ENCODE data around the gene ZBTB20.
A peak's percentile ranks its signal among the peaks of the same experiment; 100 is the strongest.

ZBTB20 gene

GRCh38 chr3:114307222-114307830 lies 839.8 kb downstream of the ZBTB20 start:
- no peak for ATAC-seq (ENCODE audit: insufficient read depth, low read depth)
- H3K36me3 ChIP-seq (ENCODE audit: insufficient read depth, low read length), result no peaks in the 10 kb centered on the region
- H3K9me3 ChIP-seq (ENCODE audit: insufficient read depth, low read length, severe bottlenecking), result no peaks in the 10 kb centered on the region
- no peak overlapping the region for H2AFZ ChIP-seq (ENCODE audit: low read depth, low read length)
- H3K4me2 ChIP-seq (ENCODE audit: insufficient read depth, low read length), result no peak overlapping the region
- no peak overlapping the region for H3K4me3 ChIP-seq (ENCODE audit: low read depth in 1 of 2, low read length in 2 of 2)
- no peaks in the 10 kb centered on the region for H4K20me1 ChIP-seq (ENCODE audit: insufficient read depth, low read length)
- no peak for DNase-seq
- TF ChIP-seq CTCF (IDR thresholded peaks at IDR 0.05; ENCODE audit: borderline replicate concordance, extremely low read depth, low read length, poor library complexity, severe bottlenecking) (no peak), EZH2 (IDR thresholded peaks at IDR 0.05; ENCODE audit: borderline replicate concordance, low read depth, low read length, severe bottlenecking) (no peak)
- no peaks in the 10 kb centered on the region for H3K79me2 ChIP-seq (ENCODE audit: insufficient read depth, low read length)
- no peaks in the 10 kb centered on the region for H3K4me1 ChIP-seq (ENCODE audit: insufficient read depth, low read length)
- H3K27me3 ChIP-seq (ENCODE audit: insufficient read depth, low read length, poor library complexity), result no peaks in the 10 kb centered on the region
- H3K9ac ChIP-seq (ENCODE audit: low read depth, low read length), result no peak overlapping the region
- H3K27ac ChIP-seq (ENCODE audit: low read length), result no peak overlapping the region

GRCh38 chr3:114299941-114300624 lies 847.0 kb downstream of the ZBTB20 start:
- Histone ChIP-seq H3K27me3 (ENCODE audit: insufficient read depth, low read length, poor library complexity) (peaks cover 10% of the 10 kb centered on the region), H3K79me2 (ENCODE audit: insufficient read depth, low read length) (no peaks in the 10 kb centered on the region), H4K20me1 (ENCODE audit: insufficient read depth, low read length) (no peaks in the 10 kb centered on the region), H3K4me3 (ENCODE audit: low read depth in 1 of 2, low read length in 2 of 2) (no peak overlapping the region), H3K4me1 (ENCODE audit: insufficient read depth, low read length) (no peaks in the 10 kb centered on the region), H3K27ac (ENCODE audit: low read length) (no peak overlapping the region), H3K9me3 (ENCODE audit: insufficient read depth, low read length, severe bottlenecking) (no peaks in the 10 kb centered on the region), H3K9ac (ENCODE audit: low read depth, low read length) (no peak overlapping the region), H3K36me3 (ENCODE audit: insufficient read depth, low read length) (no peaks in the 10 kb centered on the region), H2AFZ (ENCODE audit: low read depth, low read length) (no peak overlapping the region), H3K4me2 (ENCODE audit: insufficient read depth, low read length) (no peak overlapping the region)
- ATAC-seq (ENCODE audit: insufficient read depth, low read depth) (no peak), DNase-seq (no peak)
- TF ChIP-seq EZH2 (IDR thresholded peaks at IDR 0.05; ENCODE audit: borderline replicate concordance, low read depth, low read length, severe bottlenecking), result no peak
- no peak for TF ChIP-seq CTCF (IDR thresholded peaks at IDR 0.05; ENCODE audit: borderline replicate concordance, extremely low read depth, low read length, poor library complexity, severe bottlenecking)

GRCh38 chr3:114299421-114299820 lies 847.7 kb downstream of the ZBTB20 start:
- Histone ChIP-seq H2AFZ (ENCODE audit: low read depth, low read length) (no peak overlapping the region), H3K4me2 (ENCODE audit: insufficient read depth, low read length) (no peak overlapping the region)

More at GRCh38 chr3:114299421-114299820, 847.7 kb downstream of the ZBTB20 start:
- no peak overlapping the region for H3K27ac ChIP-seq (ENCODE audit: low read length)
- H3K9ac ChIP-seq (ENCODE audit: low read depth, low read length), result no peak overlapping the region
- DNase-seq (no peak), ATAC-seq (ENCODE audit: insufficient read depth, low read depth) (0 out of 3 replicates have a peak, but pooled peaks have one; percentile 44)
- H3K36me3 ChIP-seq (ENCODE audit: insufficient read depth, low read length), result no peaks in the 10 kb centered on the region
- H3K4me1 ChIP-seq (ENCODE audit: insufficient read depth, low read length), result no peaks in the 10 kb centered on the region
- no peaks in the 10 kb centered on the region for H3K79me2 ChIP-seq (ENCODE audit: insufficient read depth, low read length)
- TF ChIP-seq EZH2 (IDR thresholded peaks at IDR 0.05; ENCODE audit: borderline replicate concordance, low read depth, low read length, severe bottlenecking) (no peak), CTCF (IDR thresholded peaks at IDR 0.05; ENCODE audit: borderline replicate concordance, extremely low read depth, low read length, poor library complexity, severe bottlenecking) (peak; percentile 52)
- no peak overlapping the region for H3K4me3 ChIP-seq (ENCODE audit: low read depth in 1 of 2, low read length in 2 of 2)
- peaks cover 10% of the 10 kb centered on the region for H3K27me3 ChIP-seq (ENCODE audit: insufficient read depth, low read length, poor library complexity)
- H4K20me1 ChIP-seq (ENCODE audit: insufficient read depth, low read length), result no peaks in the 10 kb centered on the region
- H3K9me3 ChIP-seq (ENCODE audit: insufficient read depth, low read length, severe bottlenecking), result no peaks in the 10 kb centered on the region

Measured in DND-41 (cell line).